A673 (cell line): ENCODE data around the gene ELF5.

Experiments
- EZH2 ChIP-seq: fragments of 200-600 bp; sonication (generic); IDR thresholded peaks from 2 replicates; pipeline ENCODE4 v1.6.1; 2017; ENCODE audit warnings: borderline replicate concordance, low read depth, mild to moderate bottlenecking, mixed read lengths, antibody characterized with exemption, low read length; ENCODE audit not compliant: poor library complexity, severe bottlenecking
- TF ChIP-seq, protein P1 (sequence below): fragments of 300-800, 200-600 bp; sonication (generic); conservative IDR thresholded peaks from 2 replicates; pipeline ENCODE4 v1.5.1; 2017; ENCODE audit warnings: low read depth, mild to moderate bottlenecking, antibody characterized with exemption, low read length, moderate library complexity, mixed read lengths

- TF ChIP-seq, protein P1, sequence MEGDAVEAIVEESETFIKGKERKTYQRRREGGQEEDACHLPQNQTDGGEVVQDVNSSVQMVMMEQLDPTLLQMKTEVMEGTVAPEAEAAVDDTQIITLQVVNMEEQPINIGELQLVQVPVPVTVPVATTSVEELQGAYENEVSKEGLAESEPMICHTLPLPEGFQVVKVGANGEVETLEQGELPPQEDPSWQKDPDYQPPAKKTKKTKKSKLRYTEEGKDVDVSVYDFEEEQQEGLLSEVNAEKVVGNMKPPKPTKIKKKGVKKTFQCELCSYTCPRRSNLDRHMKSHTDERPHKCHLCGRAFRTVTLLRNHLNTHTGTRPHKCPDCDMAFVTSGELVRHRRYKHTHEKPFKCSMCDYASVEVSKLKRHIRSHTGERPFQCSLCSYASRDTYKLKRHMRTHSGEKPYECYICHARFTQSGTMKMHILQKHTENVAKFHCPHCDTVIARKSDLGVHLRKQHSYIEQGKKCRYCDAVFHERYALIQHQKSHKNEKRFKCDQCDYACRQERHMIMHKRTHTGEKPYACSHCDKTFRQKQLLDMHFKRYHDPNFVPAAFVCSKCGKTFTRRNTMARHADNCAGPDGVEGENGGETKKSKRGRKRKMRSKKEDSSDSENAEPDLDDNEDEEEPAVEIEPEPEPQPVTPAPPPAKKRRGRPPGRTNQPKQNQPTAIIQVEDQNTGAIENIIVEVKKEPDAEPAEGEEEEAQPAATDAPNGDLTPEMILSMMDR: no peak
- TF ChIP-seq EZH2: no peak
Measured at GRCh38 chr11:34487430-34487829, 26.2 kb downstream of the ELF5 start.
